Measurements from ENCODE around the gene SS18L1.

Gene SS18L1

GRCh38 chr20:62220666-62221568 is 77.3 kb downstream of the SS18L1 start:
- no peaks in the 10 kb centered on the region for H3K36me3 Mint-ChIP-seq
- H3K27ac Mint-ChIP-seq: no peak overlapping the region
- H3K4me1 Mint-ChIP-seq: peaks cover 6% of the 10 kb centered on the region
- ATAC-seq (no peak), DNase-seq (ENCODE audit: low spot score in 2 of 2) (no peak)
- no peaks in the 10 kb centered on the region for H3K9me3 Mint-ChIP-seq
- no peak overlapping the region for H3K4me3 Mint-ChIP-seq

GRCh38 chr20:62222266-62222850 is 78.8 kb downstream of the SS18L1 start:
- DNase-seq (ENCODE audit: low spot score in 2 of 2): no peak
- Mint-ChIP-seq H3K4me1 (peaks cover 6% of the 10 kb centered on the region), H3K9me3 (no peaks in the 10 kb centered on the region), H3K27ac (no peak overlapping the region), H3K36me3 (no peaks in the 10 kb centered on the region), H3K4me3 (no peak overlapping the region)
- ATAC-seq: no peak

GRCh38 chr20:62222972-62223371 is 79.4 kb downstream of the SS18L1 start:
- peaks cover 6% of the 10 kb centered on the region for H3K4me1 Mint-ChIP-seq
- no peaks in the 10 kb centered on the region for H3K9me3 Mint-ChIP-seq
- DNase-seq (ENCODE audit: low spot score in 2 of 2) (no peak), ATAC-seq (no peak)
- H3K4me3 Mint-ChIP-seq: no peak overlapping the region
- no peaks in the 10 kb centered on the region for H3K36me3 Mint-ChIP-seq
- H3K27ac Mint-ChIP-seq: no peak overlapping the region

GRCh38 chr20:62223571-62223970 is 80.0 kb downstream of the SS18L1 start:
- ATAC-seq: no peak
- Mint-ChIP-seq H3K36me3 (no peaks in the 10 kb centered on the region), H3K4me3 (no peak overlapping the region), H3K27ac (no peak overlapping the region), H3K4me1 (peaks cover 6% of the 10 kb centered on the region), H3K9me3 (no peaks in the 10 kb centered on the region)
- DNase-seq (ENCODE audit: low spot score in 2 of 2): no peak

GRCh38 chr20:62224113-62224855 is 80.7 kb downstream of the SS18L1 start:
- DNase-seq (ENCODE audit: low spot score in 2 of 2) (no peak), ATAC-seq (no peak)
- Mint-ChIP-seq H3K4me1 (peaks cover under 1% of the 10 kb centered on the region), H3K36me3 (no peaks in the 10 kb centered on the region), H3K4me3 (no peak overlapping the region), H3K9me3 (no peaks in the 10 kb centered on the region), H3K27ac (no peak overlapping the region)

- Mint-ChIP-seq H3K27ac (no peak overlapping the region), H3K4me1 (no peaks in the 10 kb centered on the region), H3K4me3 (no peak overlapping the region), H3K36me3 (no peaks in the 10 kb centered on the region), H3K9me3 (no peaks in the 10 kb centered on the region)
- no peak for ATAC-seq
- DNase-seq (ENCODE audit: low spot score in 2 of 2): no peak
These were observed 81.5 kb downstream of the SS18L1 start for GRCh38 chr20:62225026-62225425.

GRCh38 chr20:62225820-62226635 is 82.5 kb downstream of the SS18L1 start:
- no peak overlapping the region for H3K4me3 Mint-ChIP-seq
- DNase-seq (ENCODE audit: low spot score in 2 of 2) (no peak), ATAC-seq (no peak)
- H3K4me1 Mint-ChIP-seq: no peaks in the 10 kb centered on the region
- H3K36me3 Mint-ChIP-seq: no peaks in the 10 kb centered on the region
- H3K27ac Mint-ChIP-seq: peak overlapping the region; percentile 18
- H3K9me3 Mint-ChIP-seq: no peaks in the 10 kb centered on the region

GRCh38 chr20:62226707-62227590 is 83.4 kb downstream of the SS18L1 start:
- ATAC-seq: no peak
- Mint-ChIP-seq H3K27ac (peak overlapping the region; percentile 18), H3K9me3 (no peaks in the 10 kb centered on the region)

GRCh38 chr20:62227591-62227976 is 84.0 kb downstream of the SS18L1 start:
- ATAC-seq (peak; percentile 2), DNase-seq (ENCODE audit: low spot score in 2 of 2) (no peak)
- no peak overlapping the region for H3K27ac Mint-ChIP-seq
- H3K36me3 Mint-ChIP-seq: no peaks in the 10 kb centered on the region
- H3K9me3 Mint-ChIP-seq: no peaks in the 10 kb centered on the region
- no peaks in the 10 kb centered on the region for H3K4me1 Mint-ChIP-seq
- H3K4me3 Mint-ChIP-seq: no peak overlapping the region

More at GRCh38 chr20:62226707-62227590, 83.4 kb downstream of the SS18L1 start:
- Mint-ChIP-seq H3K4me3 (no peak overlapping the region), H3K36me3 (no peaks in the 10 kb centered on the region), H3K4me1 (no peaks in the 10 kb centered on the region)
- no peak for DNase-seq (ENCODE audit: low spot score in 2 of 2)

- no peaks in the 10 kb centered on the region for H3K36me3 Mint-ChIP-seq
- H3K27ac Mint-ChIP-seq: no peak overlapping the region
- DNase-seq (ENCODE audit: low spot score in 2 of 2): no peak
- H3K4me3 Mint-ChIP-seq: no peak overlapping the region
- peak; percentile 6 for ATAC-seq
- H3K4me1 Mint-ChIP-seq: no peaks in the 10 kb centered on the region
- no peaks in the 10 kb centered on the region for H3K9me3 Mint-ChIP-seq
These were observed 84.7 kb downstream of the SS18L1 start for GRCh38 chr20:62227977-62228958.

GRCh38 chr20:62228982-62229545 is 85.5 kb downstream of the SS18L1 start:
- ATAC-seq (no peak), DNase-seq (ENCODE audit: low spot score in 2 of 2) (no peak)
- Mint-ChIP-seq H3K4me3 (no peak overlapping the region), H3K27ac (no peak overlapping the region), H3K4me1 (no peaks in the 10 kb centered on the region), H3K36me3 (no peaks in the 10 kb centered on the region), H3K9me3 (no peaks in the 10 kb centered on the region)

GRCh38 chr20:62229667-62230066 is 86.1 kb downstream of the SS18L1 start:
- H3K9me3 Mint-ChIP-seq: no peaks in the 10 kb centered on the region
- no peak overlapping the region for H3K27ac Mint-ChIP-seq
- no peak overlapping the region for H3K4me3 Mint-ChIP-seq
- H3K36me3 Mint-ChIP-seq: no peaks in the 10 kb centered on the region
- ATAC-seq (no peak), DNase-seq (ENCODE audit: low spot score in 2 of 2) (no peak)
- H3K4me1 Mint-ChIP-seq: no peaks in the 10 kb centered on the region

- H3K36me3 Mint-ChIP-seq: no peaks in the 10 kb centered on the region
- no peaks in the 10 kb centered on the region for H3K4me1 Mint-ChIP-seq
- no peaks in the 10 kb centered on the region for H3K9me3 Mint-ChIP-seq
- ATAC-seq (no peak), DNase-seq (ENCODE audit: low spot score in 2 of 2) (no peak)
- no peak overlapping the region for H3K27ac Mint-ChIP-seq
- no peak overlapping the region for H3K4me3 Mint-ChIP-seq
These were observed 86.7 kb downstream of the SS18L1 start for GRCh38 chr20:62230276-62230675.
